Measurements from ENCODE around the gene WFDC12.

DNA sequence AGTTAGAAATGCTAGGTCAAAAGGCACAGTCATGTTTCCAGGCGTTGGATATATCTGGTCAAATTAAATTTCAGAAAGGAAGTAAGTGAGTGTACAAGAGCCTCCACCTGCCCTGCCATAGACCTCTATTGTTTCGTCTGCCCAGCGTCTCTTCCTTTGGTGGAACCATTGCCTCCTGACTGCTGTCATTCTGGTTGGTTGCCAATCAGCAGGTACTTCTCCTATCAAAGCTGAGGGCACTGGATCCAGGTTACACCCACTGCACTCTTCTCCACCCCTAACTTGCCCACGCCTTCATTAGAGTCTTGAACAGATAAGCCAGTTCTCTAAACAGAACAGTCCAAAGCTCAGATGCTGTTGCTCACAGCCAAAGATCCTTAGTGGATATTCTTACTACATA, 6.7 kb downstream of the WFDC12 start:
- no peak for TF ChIP-seq NFIC (IDR thresholded peaks at IDR 0.05)
- no peak for TF ChIP-seq EP300 (IDR thresholded peaks at IDR 0.05; ENCODE audit: borderline replicate concordance)
- no peak for TF ChIP-seq EGR1 (IDR thresholded peaks at IDR 0.05)

All from Ishikawa (cell line).